Right lobe of liver (tissue), 6 donors: ENCODE data around the gene DLG2. TPM values are rescaled to one million over a fixed set of nuclear protein-coding genes. Genes with fewer than 3 reads are reported as not detected.

Experiments used
- ATAC-seq, 4 donors: fragments of 200-7000 bp; cut with Tn5 transposase; one replicate each; pipeline ENCODE4 v1.9.1; 2020; ENCODE audit warnings: mild to moderate bottlenecking in 4 of 4, moderate library complexity in 4 of 4
- DNase-seq, 3 donors: peaks; one replicate each; pipeline ENCODE4 v3.0.0-alpha.2; 2020
- H3K27ac ChIP-seq, 3 donors: fragments of 200-600 bp; one replicate each; pipeline ENCODE4 v1.8.0; 2022
- H3K27me3 ChIP-seq, 2 donors: fragments of 200-600 bp; one replicate each; pipeline ENCODE4 v1.8.0; 2022
- H3K36me3 ChIP-seq, 4 donors: fragments of 200-600 bp; sonication (generic) in 1 of 4; one replicate each; pipeline versions ENCODE4 v1.5.1 to v1.8.0; 2017 to 2022; ENCODE audit warnings: control low read depth in 1 of 4
- H3K4me1 ChIP-seq, 4 donors: fragments of 200-600 bp; sonication (generic) in 1 of 4; one replicate each; pipeline versions ENCODE4 v1.5.1 to v1.8.0; 2017 to 2022; ENCODE audit warnings: control low read depth in 1 of 4
- H3K4me3 ChIP-seq, 3 donors: fragments of 200-600 bp; one replicate each; pipeline ENCODE4 v1.8.0; 2022
- H3K9me3 ChIP-seq, 4 donors: fragments of 200-600 bp; sonication (generic) in 1 of 4; one replicate each; pipeline versions ENCODE4 v1.5.1 to v1.8.0; 2017 to 2022; ENCODE audit warnings: control low read depth in 1 of 4
- POLR2A ChIP-seq: fragments of 450-650 bp; IDR thresholded peaks from one replicate; pipeline ENCODE4 v1.6.1; 2017; ENCODE audit warnings: antibody characterized with exemption, mild to moderate bottlenecking
- WGBS: methylation state at CpG from one replicate; pipeline ENCODE4 v1.1.6; 2018; ENCODE audit warnings: low coverage, low lambda C conversion rate; ENCODE audit not compliant: insufficient coverage; ENCODE audit errors: missing lambda C conversion rate; 5-methylcytosine and 5-hydroxymethylcytosine counted together
- intact Hi-C, 2 donors: fragments of 100-400 bp; cut with DNase I; formaldehyde crosslinking; loops; one replicate each; pipeline versions ENCODE4 v1.11.2 to v1.14.1; 2022
- total RNA-seq, 6 experiments: library from RNA; depleted of rRNA in 2 of 6; stranded (reverse); fragments of >200 nt in 2 of 6; fragmentation: NEBNext Ultra II Directional in 3 of 6; extraction: Animal tissue kit (Norgen Biotek cat#: 25700) in 3 of 6; gene quantifications; one replicate each; pipeline versions ENCODE4 v1.1.0 to v1.2.4, GENCODE V29; 2016 to 2023
- TF ChIP-seq, protein P1 (sequence below), 4 donors: fragments of 200-600 bp in 3 of 4; fragments of 450-650 bp in 1 of 4; IDR thresholded peaks; one replicate each; pipeline versions ENCODE4 v1.5.1 to v1.8.0; 2016 to 2022; ENCODE audit warnings: antibody characterized with exemption in 4 of 4, mild to moderate bottlenecking in 2 of 4
- donor health status: DM: no; HTN: yes; CAD: no.
- donor health status: DM: no; HTN: no; CAD: no.
- donor health status: DM: no; HTN: no; CAD: no.
- donor health status: DM: no; HTN: yes; CAD: no.
- donor health status: DM: no; HTN: yes; CAD: no.

Gene DLG2
- total RNA-seq, 6 experiments from 2014 or later = 1.2 to 6.4 (median 2.5) TPM

DNA sequence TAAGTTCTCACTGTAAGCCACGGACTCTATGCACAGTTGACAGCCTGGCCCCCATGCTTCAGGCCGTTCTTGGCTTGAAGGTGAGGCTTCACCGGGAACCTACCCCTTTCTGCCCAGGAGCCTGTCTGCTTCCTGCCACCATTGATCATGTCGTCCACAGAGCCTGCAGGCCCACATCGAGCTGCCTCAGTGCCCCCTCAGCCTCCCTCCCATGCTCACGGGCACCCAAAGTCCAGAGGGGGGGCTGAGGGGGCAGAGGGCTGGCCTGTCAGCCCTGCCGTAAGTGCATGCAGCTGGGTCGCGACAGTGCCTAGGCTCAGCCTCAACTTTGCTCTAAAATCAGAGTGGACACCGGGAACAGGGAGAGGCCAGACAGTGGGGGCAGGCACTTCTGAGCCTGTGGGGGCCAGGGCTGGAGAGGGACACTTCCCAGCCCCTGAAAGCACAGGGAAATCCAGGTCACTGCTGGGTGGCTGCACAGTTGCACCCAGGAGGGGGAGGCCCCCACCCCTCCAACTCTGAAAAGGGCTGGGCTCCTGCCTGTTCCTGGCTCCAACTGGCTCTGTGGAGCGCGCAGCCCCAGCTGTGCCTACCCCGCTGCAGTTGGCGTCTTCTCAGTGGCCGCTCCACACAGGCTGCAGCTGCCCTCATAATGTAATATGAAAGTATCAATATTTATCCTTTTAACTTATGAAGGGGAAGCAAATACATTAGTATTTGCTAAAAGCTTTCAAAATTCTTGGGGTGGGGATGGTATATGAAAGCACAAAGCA is 598.6 kb downstream of the DLG2 start:
- intact Hi-C loops = no loop called here
- peak in 1 of 3 donors; percentile 12 for DNase-seq
- peak in 1 of 4 donors; percentile 26 for ATAC-seq
- Histone ChIP-seq H3K4me3 (no peak overlapping the region), H3K27ac (no peak overlapping the region), H3K4me1 (no peaks in the 10 kb centered on the region), H3K9me3 (no peaks in the 10 kb centered on the region), H3K27me3 (no peaks in the 10 kb centered on the region), H3K36me3 (no peaks in the 10 kb centered on the region)
- 75% methylated on average over 4 of the region's 15 CpGs for WGBS
- TF ChIP-seq, protein P1, sequence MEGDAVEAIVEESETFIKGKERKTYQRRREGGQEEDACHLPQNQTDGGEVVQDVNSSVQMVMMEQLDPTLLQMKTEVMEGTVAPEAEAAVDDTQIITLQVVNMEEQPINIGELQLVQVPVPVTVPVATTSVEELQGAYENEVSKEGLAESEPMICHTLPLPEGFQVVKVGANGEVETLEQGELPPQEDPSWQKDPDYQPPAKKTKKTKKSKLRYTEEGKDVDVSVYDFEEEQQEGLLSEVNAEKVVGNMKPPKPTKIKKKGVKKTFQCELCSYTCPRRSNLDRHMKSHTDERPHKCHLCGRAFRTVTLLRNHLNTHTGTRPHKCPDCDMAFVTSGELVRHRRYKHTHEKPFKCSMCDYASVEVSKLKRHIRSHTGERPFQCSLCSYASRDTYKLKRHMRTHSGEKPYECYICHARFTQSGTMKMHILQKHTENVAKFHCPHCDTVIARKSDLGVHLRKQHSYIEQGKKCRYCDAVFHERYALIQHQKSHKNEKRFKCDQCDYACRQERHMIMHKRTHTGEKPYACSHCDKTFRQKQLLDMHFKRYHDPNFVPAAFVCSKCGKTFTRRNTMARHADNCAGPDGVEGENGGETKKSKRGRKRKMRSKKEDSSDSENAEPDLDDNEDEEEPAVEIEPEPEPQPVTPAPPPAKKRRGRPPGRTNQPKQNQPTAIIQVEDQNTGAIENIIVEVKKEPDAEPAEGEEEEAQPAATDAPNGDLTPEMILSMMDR (IDR thresholded peaks at IDR 0.05) = no peak
- no peak for TF ChIP-seq POLR2A

DNA sequence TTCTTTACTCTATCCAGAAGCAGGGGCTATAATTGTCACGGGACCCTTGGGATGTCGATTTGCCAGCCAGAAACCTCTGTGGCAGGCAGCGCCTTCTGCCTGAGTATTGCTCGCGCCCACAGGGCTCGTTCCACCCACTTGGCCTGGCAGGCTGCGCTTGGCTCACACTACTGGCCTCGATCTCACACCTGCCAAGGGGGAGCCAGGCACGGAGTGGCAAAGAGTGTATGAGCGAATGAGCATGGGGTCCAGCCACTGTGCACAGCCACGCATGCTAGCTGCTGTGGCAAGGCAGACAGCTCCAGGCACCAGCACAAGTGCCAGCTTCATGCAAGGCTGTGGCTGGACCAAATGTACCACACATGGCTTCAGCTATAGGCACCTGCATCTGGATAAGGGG is 599.8 kb downstream of the DLG2 start:
- DNase-seq = peak in 2 of 3 donors; percentile 11 to 29
- TF ChIP-seq POLR2A = no peak
- TF ChIP-seq, protein P1 (IDR thresholded peaks at IDR 0.05) = no peak
- no peak overlapping the region for H3K4me3 ChIP-seq
- ATAC-seq = no peak
- WGBS = 97% methylated on average over 6 of the region's 11 CpGs
- intact Hi-C loops = no loop called here
- no peaks in the 10 kb centered on the region for H3K9me3 ChIP-seq
- no peaks in the 10 kb centered on the region for H3K27me3 ChIP-seq
- no peaks in the 10 kb centered on the region for H3K4me1 ChIP-seq
- no peaks in the 10 kb centered on the region for H3K36me3 ChIP-seq
- H3K27ac ChIP-seq = no peak overlapping the region

DNA sequence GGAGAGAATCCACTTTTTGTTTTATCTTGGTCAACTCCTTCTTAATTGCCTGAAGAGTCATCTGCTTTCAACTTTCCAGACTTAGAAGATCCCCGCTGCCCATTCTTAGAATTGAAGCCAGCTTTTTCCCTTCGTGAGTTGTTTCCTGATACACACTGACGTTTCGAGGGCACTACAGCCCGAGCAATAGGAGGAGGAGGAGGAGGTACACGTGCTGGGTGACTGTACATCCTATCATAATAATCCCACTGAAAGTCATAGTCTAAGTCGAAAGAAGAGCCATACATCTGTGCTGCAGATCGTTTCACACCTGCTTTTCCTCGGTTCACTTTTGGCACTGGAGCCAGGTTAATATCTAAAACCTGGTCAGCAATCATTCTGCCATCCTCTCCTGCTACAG is 606.1 kb downstream of the DLG2 start:
- WGBS = 60% methylated on average over 9 of the region's 9 CpGs
- DNase-seq (no peak), ATAC-seq (no peak)
- Histone ChIP-seq H3K27ac (no peak overlapping the region), H3K36me3 (no peaks in the 10 kb centered on the region), H3K4me1 (no peaks in the 10 kb centered on the region), H3K4me3 (no peak overlapping the region), H3K9me3 (no peaks in the 10 kb centered on the region), H3K27me3 (no peaks in the 10 kb centered on the region)
- intact Hi-C loops = no loop called here
- TF ChIP-seq, protein P1 (IDR thresholded peaks at IDR 0.05) = no peak
- no peak for TF ChIP-seq POLR2A

DNA sequence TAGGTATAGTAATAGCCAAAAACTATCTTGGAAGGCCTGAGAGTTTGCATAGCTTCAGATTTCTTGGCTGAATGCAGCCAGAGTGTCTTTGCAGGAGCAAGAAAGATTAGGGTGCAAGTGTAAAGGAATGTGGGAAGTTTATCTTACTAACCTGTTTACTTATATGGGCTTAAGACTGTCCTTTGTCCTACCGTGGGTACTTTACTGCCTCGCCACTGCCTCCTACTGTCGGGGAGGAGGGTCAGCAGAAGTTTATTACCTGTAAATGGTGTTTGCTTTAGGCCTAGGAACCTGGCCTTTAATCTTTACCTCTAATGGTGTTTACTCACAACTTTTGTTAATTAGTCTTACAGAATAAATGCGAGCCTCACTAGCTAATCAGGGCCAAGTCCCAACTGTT is 633.8 kb downstream of the DLG2 start:
- intact Hi-C loops = no loop called here
- Histone ChIP-seq H3K27me3 (no peaks in the 10 kb centered on the region), H3K4me1 (no peaks in the 10 kb centered on the region), H3K27ac (no peak overlapping the region), H3K36me3 (no peaks in the 10 kb centered on the region), H3K4me3 (no peak overlapping the region), H3K9me3 (no peaks in the 10 kb centered on the region)
- no peak for ATAC-seq
- no peak for TF ChIP-seq POLR2A
- TF ChIP-seq, protein P1 (IDR thresholded peaks at IDR 0.05) = peak in 2 of 4 donors; percentile 6 to 8
- 44% methylated on average over 4 of the region's 4 CpGs for WGBS
- DNase-seq = no peak
